Measurements from ENCODE around the gene CFAP126.
"Not testable (repeated sequence)": the region's sequence is repeated elsewhere in the genome, so short reads cannot be mapped to it uniquely, and the experiment has no call there.

Gene CFAP126

GRCh38 chr1:161390559-161390858, 22.8 kb upstream of the CFAP126 start:
- no peak for DNase-seq (ENCODE audit: low read depth)
- no peak for TF ChIP-seq CTCF (IDR thresholded peaks at IDR 0.05; ENCODE audit: low read depth, low read length)
- no peak for TF ChIP-seq MYC (IDR thresholded peaks at IDR 0.05; ENCODE audit: low read depth, low read length)
- TF ChIP-seq MAX (IDR thresholded peaks at IDR 0.05; ENCODE audit: low read depth, low read length) = no peak
- TF ChIP-seq POLR2A (IDR thresholded peaks at IDR 0.05; ENCODE audit: extremely low read depth, insufficient read length) = no peak
- H3K4me3 ChIP-seq (ENCODE audit: low read depth, low read length) = peak overlapping the region; percentile 67

DNA sequence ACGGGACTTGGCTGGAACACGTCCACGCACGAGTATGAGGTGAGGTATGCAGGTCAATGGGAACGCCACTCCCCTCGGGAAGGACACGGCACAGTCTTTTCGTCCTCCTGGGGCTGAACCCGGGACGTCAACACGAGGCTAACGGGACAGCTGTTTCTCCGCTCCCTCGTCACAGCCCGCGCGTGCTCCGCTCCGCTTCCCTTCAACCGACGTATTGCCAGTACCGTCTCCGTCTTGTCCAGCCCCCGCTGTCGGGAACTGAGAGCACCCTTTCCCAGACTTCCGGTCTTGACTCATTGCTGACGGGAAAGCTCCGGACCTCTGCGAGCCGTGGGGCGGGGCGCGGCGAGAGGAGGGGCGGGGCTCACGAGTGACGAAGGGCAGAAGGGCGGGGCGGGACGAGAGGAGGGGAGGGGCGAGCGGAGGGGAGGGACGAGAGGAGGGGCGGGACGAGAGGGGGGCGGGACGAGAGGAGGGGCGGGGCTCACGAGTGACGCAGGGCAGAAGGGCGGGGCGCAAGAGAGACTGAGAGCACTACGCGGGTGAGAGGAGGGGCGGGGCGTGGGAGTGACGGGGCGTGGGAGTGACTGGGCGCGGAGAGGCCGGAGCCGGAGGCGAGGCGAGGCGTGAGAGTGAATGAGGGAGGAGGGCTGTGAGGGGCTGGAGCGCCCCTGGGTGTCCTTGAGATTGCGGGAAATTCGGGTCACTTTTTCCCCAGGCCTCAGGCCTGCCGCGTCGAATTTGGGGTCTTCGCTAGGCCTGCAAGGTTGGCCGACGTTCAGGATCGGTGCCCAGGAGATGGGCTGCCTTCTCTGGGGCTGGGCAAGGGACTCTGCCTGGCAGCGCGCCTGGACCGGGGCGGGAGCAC, 22.2 kb upstream of the CFAP126 start:
- TF ChIP-seq CTCF (IDR thresholded peaks at IDR 0.05; ENCODE audit: low read depth, low read length) (no peak), MYC (IDR thresholded peaks at IDR 0.05; ENCODE audit: low read depth, low read length) (0 out of 2 replicates have a peak, but pooled peaks have one; percentile 42), POLR2A (IDR thresholded peaks at IDR 0.05; ENCODE audit: extremely low read depth, insufficient read length) (peak; percentile 79), MAX (IDR thresholded peaks at IDR 0.05; ENCODE audit: low read depth, low read length) (peak; percentile 74)

DNA sequence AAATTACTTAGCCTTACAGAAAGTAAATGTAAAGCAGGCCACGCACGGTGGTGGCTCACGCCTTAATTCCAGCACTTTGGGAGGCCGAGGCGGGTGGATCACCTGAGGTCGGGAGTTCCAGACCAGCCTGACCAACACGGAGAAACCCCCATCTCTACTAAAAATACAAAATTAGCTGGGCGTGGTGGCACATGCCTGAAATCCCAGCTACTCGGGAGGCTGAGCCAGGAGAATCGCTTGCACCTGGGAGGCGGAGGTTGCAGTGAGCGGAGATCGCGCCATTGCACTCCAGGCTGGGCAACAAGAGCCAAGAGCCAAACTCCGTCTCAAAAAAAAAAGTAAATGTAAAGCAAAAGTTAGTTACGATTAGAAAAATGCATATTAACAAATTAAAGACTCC, 21.5 kb upstream of the CFAP126 start:
- DNase-seq (ENCODE audit: low read depth) = not testable (repeated sequence)
- peak overlapping the region; percentile 69 for H3K4me3 ChIP-seq (ENCODE audit: low read depth, low read length)

More for the DNA sequence above, 22.2 kb upstream of the CFAP126 start:
- peak overlapping the region; percentile 69 for H3K4me3 ChIP-seq (ENCODE audit: low read depth, low read length)
- peak; percentile 93 for DNase-seq (ENCODE audit: low read depth)

DNA sequence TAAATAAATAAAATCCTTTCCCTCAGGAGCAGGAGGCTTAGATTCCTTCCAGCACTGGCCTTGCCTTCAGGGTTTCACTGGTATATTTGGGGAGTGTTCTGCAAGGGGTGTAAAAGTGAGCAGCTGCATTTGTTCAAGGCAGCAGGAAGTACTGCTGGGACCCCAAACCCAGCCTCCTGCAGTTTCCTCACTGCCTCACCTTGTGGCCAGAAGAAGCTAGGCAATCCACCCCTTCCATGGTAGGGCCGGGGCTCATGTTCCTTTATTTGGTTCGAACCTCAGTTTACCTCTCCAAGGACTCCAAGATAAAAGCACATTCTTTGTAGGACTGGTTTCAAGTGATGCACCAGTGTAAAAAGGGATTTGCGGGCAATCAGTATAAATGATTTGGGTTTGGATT, 21.0 kb upstream of the CFAP126 start:
- H3K4me3 ChIP-seq (ENCODE audit: low read depth, low read length) = no peak overlapping the region
- DNase-seq (ENCODE audit: low read depth) = peak; percentile 29
- TF ChIP-seq MYC (IDR thresholded peaks at IDR 0.05; ENCODE audit: low read depth, low read length) (no peak), CTCF (IDR thresholded peaks at IDR 0.05; ENCODE audit: low read depth, low read length) (peak; percentile 4), POLR2A (IDR thresholded peaks at IDR 0.05; ENCODE audit: extremely low read depth, insufficient read length) (no peak), MAX (IDR thresholded peaks at IDR 0.05; ENCODE audit: low read depth, low read length) (no peak)

DNA sequence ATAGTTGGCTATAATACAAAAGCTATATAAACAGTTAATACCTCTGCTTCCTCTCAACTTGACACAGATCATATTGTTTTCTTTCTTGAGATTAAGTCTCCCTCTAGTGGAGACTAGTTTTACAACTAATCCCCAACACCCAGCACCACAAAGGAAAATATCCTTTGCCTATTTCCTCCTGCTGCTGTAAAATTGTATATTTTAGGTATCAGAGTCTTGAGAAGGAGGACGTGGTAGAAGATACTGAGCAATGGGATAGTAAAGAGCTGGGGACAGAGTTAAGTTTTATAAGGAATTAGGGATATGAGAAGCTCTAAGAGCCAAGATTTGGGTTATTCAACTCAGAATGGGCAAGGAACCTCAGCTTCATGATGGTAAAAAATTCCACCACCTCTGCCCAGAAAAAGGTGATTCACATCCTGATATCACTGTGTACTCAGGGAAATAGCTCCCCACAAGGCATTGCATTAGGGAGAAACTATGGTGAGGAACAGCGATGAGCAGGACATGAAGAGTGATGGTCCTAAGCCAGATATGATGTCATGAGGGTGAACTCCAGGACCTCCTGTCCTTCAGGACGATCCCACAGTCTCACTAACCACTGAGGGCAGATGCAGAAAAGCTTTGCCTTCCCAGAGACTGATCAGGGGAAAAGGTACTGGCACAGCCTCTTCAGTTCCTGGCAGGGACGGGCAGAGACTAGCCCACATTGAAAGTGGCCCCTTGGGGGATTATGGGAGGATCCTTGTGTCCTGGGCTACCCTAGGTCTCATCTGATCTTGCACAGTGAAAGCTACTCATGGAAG, 14.7 kb upstream of the CFAP126 start:
- TF ChIP-seq CTCF (IDR thresholded peaks at IDR 0.05; ENCODE audit: low read depth, low read length) = peak; percentile 35
- no peak for TF ChIP-seq POLR2A (IDR thresholded peaks at IDR 0.05; ENCODE audit: extremely low read depth, insufficient read length)
- H3K4me3 ChIP-seq (ENCODE audit: low read depth, low read length) = no peak overlapping the region
- peak; percentile 66 for DNase-seq (ENCODE audit: low read depth)

DNA sequence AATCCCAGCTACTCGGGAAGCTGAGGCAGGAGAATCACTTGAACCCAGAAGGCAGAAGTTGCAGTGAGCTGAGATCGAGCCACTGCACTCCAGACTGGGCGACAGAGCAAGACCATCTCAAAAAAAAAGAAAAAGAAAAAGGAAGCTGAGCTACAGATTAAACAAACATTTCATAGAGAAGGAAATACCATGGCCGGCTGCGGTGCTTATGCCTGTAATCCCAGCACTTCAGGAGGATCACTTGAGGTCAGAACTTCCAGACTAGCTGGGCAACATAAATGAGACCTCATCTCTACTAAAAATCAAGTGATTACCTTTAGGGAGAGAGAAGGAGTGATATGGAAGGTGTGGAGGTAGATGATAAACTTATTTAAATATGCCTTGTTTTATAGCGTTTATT, 14.0 kb upstream of the CFAP126 start:
- no peak overlapping the region for H3K4me3 ChIP-seq (ENCODE audit: low read depth, low read length)
- DNase-seq (ENCODE audit: low read depth) = no peak
- TF ChIP-seq CTCF (IDR thresholded peaks at IDR 0.05; ENCODE audit: low read depth, low read length) (no peak), POLR2A (IDR thresholded peaks at IDR 0.05; ENCODE audit: extremely low read depth, insufficient read length) (no peak), MYC (IDR thresholded peaks at IDR 0.05; ENCODE audit: low read depth, low read length) (no peak), MAX (IDR thresholded peaks at IDR 0.05; ENCODE audit: low read depth, low read length) (no peak)
